HEK293 (cell line): ENCODE results near the gene EVC.

Source experiments
- CTCF ChIA-PET: fragments of 350-600 bp; formaldehyde crosslinking; extraction: SDS; loops from one replicate; lab custom pipeline; 2021; ENCODE audit warnings: antibody characterized with exemption; lab: Yijun Ruan, JAX
- POLR2A ChIA-PET: fragments of 300-600 bp; formaldehyde crosslinking; extraction: SDS; loops from one replicate; lab custom pipeline; 2020; ENCODE audit warnings: antibody characterized with exemption, inconsistent platforms; lab: Yijun Ruan, JAX
- H3K27ac ChIP-seq: fragments of 200-500 bp; sonication (Bioruptor generic); 2 replicates; pipeline ENCODE4 v1.5.1; 2014; ENCODE audit warnings: low read depth, low read length, control low read depth, inconsistent platforms; ENCODE audit errors: extremely low read depth
- H3K36me3 ChIP-seq, 2 experiments: fragments of 200-500 bp in 1 of 2; sonication (Bioruptor generic) in 1 of 2; 1 replicate in 1 of 2; 2 replicates in 1 of 2; pipeline ENCODE4 v1.5.1; 2014 to 2017; ENCODE audit warnings: inconsistent platforms in 2 of 2, low read length in 2 of 2; ENCODE audit not compliant: control insufficient read depth in 2 of 2, insufficient read depth in 1 of 2
- H3K4me1 ChIP-seq: fragments of 200-500 bp; sonication (Bioruptor generic); 2 replicates; pipeline ENCODE4 v1.5.1; 2014; ENCODE audit warnings: mild to moderate bottlenecking, low read length, inconsistent platforms; ENCODE audit not compliant: control insufficient read depth, insufficient read depth
- H3K4me3 ChIP-seq: 2 replicates; pipeline ENCODE4 v1.5.1; 2011; ENCODE audit warnings: low read depth, mild to moderate bottlenecking, control low read depth, low read length, moderate library complexity
- H3K9me3 ChIP-seq: fragments of 200-500 bp; sonication (Bioruptor generic); 2 replicates; pipeline ENCODE4 v1.5.1; 2014; ENCODE audit warnings: low read depth, low read length, inconsistent platforms; ENCODE audit not compliant: control insufficient read depth, insufficient read depth
- FEZF1 ChIP-seq: fragments of 450-650 bp; formaldehyde crosslinking; IDR thresholded peaks from 2 replicates; pipeline ENCODE4 v1.5.1; 2016; ENCODE audit warnings: missing biosample characterization, missing genetic modification characterization
- GFI1B ChIP-seq: fragments of 450-650 bp; formaldehyde crosslinking; IDR thresholded peaks from 2 replicates; pipeline ENCODE4 v1.5.1; 2016; ENCODE audit warnings: missing biosample characterization, missing genetic modification characterization
- PRDM1 ChIP-seq: fragments of 450-650 bp; formaldehyde crosslinking; IDR thresholded peaks from 2 replicates; pipeline ENCODE4; 2016; ENCODE audit warnings: missing biosample characterization, missing genetic modification characterization
- REPIN1 ChIP-seq: fragments of 450-650 bp; formaldehyde crosslinking; IDR thresholded peaks from 2 replicates; pipeline ENCODE4 v1.5.1; 2017; ENCODE audit warnings: missing biosample characterization, missing genetic modification characterization, low read depth
- SP3 ChIP-seq: fragments of 450-650 bp; formaldehyde crosslinking; IDR thresholded peaks from 2 replicates; pipeline ENCODE4 v1.5.1; 2016; ENCODE audit warnings: missing biosample characterization, missing genetic modification characterization
- SP7 ChIP-seq: fragments of 450-650 bp; formaldehyde crosslinking; IDR thresholded peaks from 2 replicates; pipeline ENCODE4 v1.5.1; 2016; ENCODE audit warnings: missing biosample characterization, missing genetic modification characterization
- ZFHX2 ChIP-seq: fragments of 450-650 bp; formaldehyde crosslinking; conservative IDR thresholded peaks from 2 replicates; pipeline ENCODE4 v1.5.1; 2016; ENCODE audit warnings: missing biosample characterization, missing genetic modification characterization
- ZNF114 ChIP-seq: fragments of 450-650 bp; formaldehyde crosslinking; IDR thresholded peaks from 2 replicates; pipeline ENCODE4 v1.5.0; 2017; ENCODE audit warnings: missing biosample characterization, missing genetic modification characterization
- ZNF132 ChIP-seq: fragments of 450-650 bp; formaldehyde crosslinking; IDR thresholded peaks from 2 replicates; pipeline ENCODE4 v1.5.1; 2017; ENCODE audit warnings: missing biosample characterization, missing genetic modification characterization, borderline replicate concordance
- ZNF175 ChIP-seq: fragments of 450-650 bp; formaldehyde crosslinking; IDR thresholded peaks from 2 replicates; pipeline ENCODE4 v1.5.1; 2016; ENCODE audit warnings: missing biosample characterization, missing genetic modification characterization
- ZNF274 ChIP-seq, 2 experiments: fragments of 200-500 bp in 1 of 2; fragments of 450-650 bp in 1 of 2; sonication (Bioruptor generic) in 1 of 2; formaldehyde crosslinking in 1 of 2; IDR thresholded peaks; 2 replicates each; pipeline versions ENCODE4 v1.5.1 to v1.6.1; 2014 to 2016; ENCODE audit warnings: borderline replicate concordance in 1 of 2, inconsistent platforms in 1 of 2, low read length in 1 of 2, missing biosample characterization in 1 of 2, missing genetic modification characterization in 1 of 2
- ZNF341 ChIP-seq: fragments of 450-650 bp; formaldehyde crosslinking; IDR thresholded peaks from 2 replicates; pipeline ENCODE4; 2016; ENCODE audit warnings: low read depth, missing biosample characterization, missing genetic modification characterization
- ZNF555 ChIP-seq: fragments of 450-650 bp; formaldehyde crosslinking; conservative IDR thresholded peaks from 2 replicates; pipeline ENCODE4 v1.5.1; 2017; ENCODE audit warnings: missing biosample characterization, mild to moderate bottlenecking, missing genetic modification characterization, inconsistent platforms
- ZNF654 ChIP-seq: fragments of 450-650 bp; formaldehyde crosslinking; IDR thresholded peaks from 2 replicates; pipeline ENCODE4 v1.5.1; 2016; ENCODE audit warnings: low read depth, missing biosample characterization, missing genetic modification characterization
- ZNF658 ChIP-seq: fragments of 450-650 bp; formaldehyde crosslinking; IDR thresholded peaks from 2 replicates; pipeline ENCODE4; 2016; ENCODE audit warnings: missing biosample characterization, missing genetic modification characterization
- ZNF747 ChIP-seq: fragments of 450-650 bp; formaldehyde crosslinking; IDR thresholded peaks from 2 replicates; pipeline ENCODE4 v1.5.1; 2016; ENCODE audit warnings: missing biosample characterization, missing genetic modification characterization
- TF ChIP-seq, protein P1 (sequence below): fragments of 450-650 bp; formaldehyde crosslinking; IDR thresholded peaks from 2 replicates; pipeline ENCODE4 v1.5.1; 2016; ENCODE audit warnings: missing biosample characterization, missing genetic modification characterization
- TF ChIP-seq, protein P2 (sequence below): fragments of 450-650 bp; formaldehyde crosslinking; IDR thresholded peaks from 2 replicates; pipeline ENCODE4 v1.5.1; 2016; ENCODE audit warnings: missing biosample characterization, missing genetic modification characterization
- TF ChIP-seq, protein P3 (sequence below): fragments of 450-650 bp; formaldehyde crosslinking; IDR thresholded peaks from 2 replicates; pipeline ENCODE4 v1.5.1; 2016; ENCODE audit warnings: missing biosample characterization, missing genetic modification characterization

EVC gene

DNA sequence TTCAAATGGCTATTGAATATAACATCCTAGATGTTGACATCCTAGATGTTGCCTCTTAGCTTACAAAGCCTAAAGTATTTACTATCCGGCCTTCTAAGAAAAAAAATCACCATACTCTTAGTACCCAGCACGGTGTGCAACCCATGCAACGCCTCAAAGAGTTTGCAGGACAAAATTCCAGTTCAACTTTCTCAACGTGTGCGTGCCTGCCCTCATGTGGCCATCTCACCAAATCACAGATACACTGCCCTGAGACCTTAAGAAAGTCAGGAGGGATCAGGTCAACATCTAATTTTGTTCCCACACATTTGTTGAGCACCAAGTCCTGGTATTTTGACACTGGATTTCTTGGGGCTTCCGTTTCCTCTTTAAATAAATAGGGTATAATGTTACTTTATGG is 113.6 kb downstream of the EVC start:
- POLR2A ChIA-PET, result no interaction called here
- no peaks in the 10 kb centered on the region for H3K4me1 ChIP-seq
- TF ChIP-seq ZNF555 (tag by site-specific recombination) (no peak), ZNF341 (tag by site-specific recombination) (no peak), GFI1B (tag by site-specific recombination) (no peak), ZNF654 (tag by site-specific recombination) (peak; percentile 17), ZNF132 (tag by site-specific recombination) (no peak)
- H3K4me3 ChIP-seq, result no peak overlapping the region
- H3K9me3 ChIP-seq, result no peaks in the 10 kb centered on the region
- H3K27ac ChIP-seq, result no peak overlapping the region
- peaks cover 0 to 63% of the 10 kb centered on the region in 2 experiments; a peak in 1 of 3 replicates for H3K36me3 ChIP-seq
- CTCF ChIA-PET, result interaction anchor here (0.8 to 1.1 kb wide), 2 partner anchors 23 to 174 kb away, joined by 3 to 5 read pairs; no protein-coding TSS in a partner anchor

DNA sequence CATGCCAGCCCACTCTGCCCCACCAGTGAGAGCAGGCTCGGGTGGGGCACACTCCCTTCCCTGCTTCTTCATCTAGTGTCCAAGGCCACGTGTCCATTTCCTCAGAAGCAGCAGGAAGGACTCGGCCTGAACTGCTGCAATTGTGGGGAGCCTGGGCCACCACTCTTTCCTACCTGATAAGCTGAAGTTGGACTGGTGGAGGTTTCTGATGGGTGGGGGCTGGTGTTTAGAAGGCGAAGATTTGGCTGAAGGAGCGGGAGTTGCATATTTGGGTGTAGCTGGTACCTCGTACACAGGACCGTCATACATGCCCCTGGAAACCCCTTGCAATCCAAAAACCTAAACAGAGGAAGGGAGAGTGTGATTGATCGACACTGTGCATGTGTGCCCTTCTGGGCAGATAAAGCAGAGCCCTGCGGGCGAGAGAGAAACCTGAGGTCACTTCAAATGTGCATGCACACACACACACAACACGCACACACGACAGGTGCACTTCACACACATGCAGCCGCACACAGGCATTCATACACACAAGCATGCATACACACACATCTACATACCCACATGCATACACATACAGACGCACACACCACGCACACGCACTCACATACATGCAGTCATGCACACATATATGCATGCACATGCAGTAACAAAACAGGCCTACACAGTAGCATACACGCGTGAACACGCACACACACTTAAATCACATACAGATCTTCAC is 114.5 kb downstream of the EVC start:
- ChIA-PET CTCF (interaction anchor here (0.6 to 0.7 kb wide), 2 partner anchors 15 to 23 kb away, joined by 3 read pairs; no protein-coding TSS in a partner anchor), POLR2A (no interaction called here)
- TF ChIP-seq ZNF658 (tag by site-specific recombination), result no peak
- no peak for TF ChIP-seq PRDM1
- TF ChIP-seq, protein P1, sequence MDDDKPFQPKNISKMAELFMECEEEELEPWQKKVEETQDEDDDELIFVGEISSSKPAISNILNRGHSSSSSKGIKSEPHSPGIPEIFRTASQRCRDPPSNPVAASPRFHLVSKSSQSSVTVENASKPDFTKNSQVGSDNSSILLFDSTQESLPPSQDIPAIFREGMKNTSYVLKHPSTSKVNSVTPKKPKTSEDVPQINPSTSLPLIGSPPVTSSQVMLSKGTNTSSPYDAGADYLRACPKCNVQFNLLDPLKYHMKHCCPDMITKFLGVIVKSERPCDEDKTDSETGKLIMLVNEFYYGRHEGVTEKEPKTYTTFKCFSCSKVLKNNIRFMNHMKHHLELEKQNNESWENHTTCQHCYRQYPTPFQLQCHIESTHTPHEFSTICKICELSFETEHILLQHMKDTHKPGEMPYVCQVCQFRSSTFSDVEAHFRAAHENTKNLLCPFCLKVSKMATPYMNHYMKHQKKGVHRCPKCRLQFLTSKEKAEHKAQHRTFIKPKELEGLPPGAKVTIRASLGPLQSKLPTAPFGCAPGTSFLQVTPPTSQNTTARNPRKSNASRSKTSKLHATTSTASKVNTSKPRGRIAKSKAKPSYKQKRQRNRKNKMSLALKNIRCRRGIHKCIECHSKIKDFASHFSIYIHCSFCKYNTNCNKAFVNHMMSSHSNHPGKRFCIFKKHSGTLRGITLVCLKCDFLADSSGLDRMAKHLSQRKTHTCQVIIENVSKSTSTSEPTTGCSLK (tag by site-specific recombination), result no peak
- TF ChIP-seq, protein P2, sequence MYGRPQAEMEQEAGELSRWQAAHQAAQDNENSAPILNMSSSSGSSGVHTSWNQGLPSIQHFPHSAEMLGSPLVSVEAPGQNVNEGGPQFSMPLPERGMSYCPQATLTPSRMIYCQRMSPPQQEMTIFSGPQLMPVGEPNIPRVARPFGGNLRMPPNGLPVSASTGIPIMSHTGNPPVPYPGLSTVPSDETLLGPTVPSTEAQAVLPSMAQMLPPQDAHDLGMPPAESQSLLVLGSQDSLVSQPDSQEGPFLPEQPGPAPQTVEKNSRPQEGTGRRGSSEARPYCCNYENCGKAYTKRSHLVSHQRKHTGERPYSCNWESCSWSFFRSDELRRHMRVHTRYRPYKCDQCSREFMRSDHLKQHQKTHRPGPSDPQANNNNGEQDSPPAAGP (tag by site-specific recombination), result no peak
- no peak for TF ChIP-seq FEZF1 (tag by site-specific recombination)
- no peak for TF ChIP-seq SP7 (tag by site-specific recombination)
- TF ChIP-seq SP3 (tag by site-specific recombination), result no peak
- Histone ChIP-seq H3K4me3 (no peak overlapping the region), H3K27ac (no peak overlapping the region), H3K4me1 (no peaks in the 10 kb centered on the region), H3K9me3 (no peaks in the 10 kb centered on the region), H3K36me3 (peaks cover 0 to 55% of the 10 kb centered on the region in 2 experiments; a peak in 1 of 3 replicates)

DNA sequence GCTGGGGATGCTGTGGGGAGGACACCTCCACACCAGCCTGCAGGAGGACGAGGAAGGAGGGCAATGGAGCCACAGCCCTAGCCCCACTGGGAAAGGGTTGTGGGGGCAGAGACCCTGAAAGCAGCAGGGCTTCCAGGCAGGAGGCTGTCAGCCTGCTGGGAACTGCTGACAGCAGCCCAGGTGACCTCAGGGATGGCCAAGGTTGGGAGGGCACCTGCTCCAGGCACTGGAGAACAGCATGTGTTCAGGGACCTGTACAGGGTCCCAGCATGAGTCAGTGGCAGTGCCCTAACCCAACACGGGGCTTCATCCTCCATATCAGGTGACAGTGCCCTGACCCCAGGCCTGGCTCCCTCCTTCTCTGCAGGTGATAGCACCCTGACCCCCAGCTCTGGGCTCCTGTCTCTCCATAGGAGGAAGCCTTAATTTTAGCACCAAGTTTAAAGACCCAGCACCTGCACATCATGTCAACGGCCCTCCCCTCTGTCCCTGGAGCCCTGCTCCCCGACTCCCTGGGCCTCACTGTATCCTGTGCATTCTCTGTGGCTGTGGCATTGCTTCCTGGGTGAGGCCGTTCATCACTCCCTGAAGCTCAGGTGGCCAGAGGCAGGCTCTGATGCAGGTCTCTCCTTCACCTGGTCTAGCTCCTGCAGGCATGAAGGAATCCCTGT is 115.6 kb downstream of the EVC start:
- ChIA-PET CTCF (no interaction called here), POLR2A (no interaction called here)
- H3K4me3 ChIP-seq, result no peak overlapping the region
- H3K27ac ChIP-seq, result no peak overlapping the region
- peaks cover 0 to 47% of the 10 kb centered on the region in 2 experiments; a peak in 1 of 3 replicates for H3K36me3 ChIP-seq
- H3K4me1 ChIP-seq, result no peaks in the 10 kb centered on the region
- H3K9me3 ChIP-seq, result no peaks in the 10 kb centered on the region
- TF ChIP-seq ZNF747 (tag by site-specific recombination) (no peak), ZNF274 (IDR thresholded peaks at IDR 0.05; ENCODE audit: low read length) (no peak), ZNF274 (tag by site-specific recombination; IDR thresholded peaks at IDR 0.05; ENCODE audit: borderline replicate concordance) (no peak), ZFHX2 (no peak), REPIN1 (tag by site-specific recombination) (no peak), ZNF175 (tag by site-specific recombination) (no peak), ZNF132 (tag by site-specific recombination) (no peak), ZNF114 (no peak)
- TF ChIP-seq, protein P2 (tag by site-specific recombination), result no peak
- TF ChIP-seq, protein P3, sequence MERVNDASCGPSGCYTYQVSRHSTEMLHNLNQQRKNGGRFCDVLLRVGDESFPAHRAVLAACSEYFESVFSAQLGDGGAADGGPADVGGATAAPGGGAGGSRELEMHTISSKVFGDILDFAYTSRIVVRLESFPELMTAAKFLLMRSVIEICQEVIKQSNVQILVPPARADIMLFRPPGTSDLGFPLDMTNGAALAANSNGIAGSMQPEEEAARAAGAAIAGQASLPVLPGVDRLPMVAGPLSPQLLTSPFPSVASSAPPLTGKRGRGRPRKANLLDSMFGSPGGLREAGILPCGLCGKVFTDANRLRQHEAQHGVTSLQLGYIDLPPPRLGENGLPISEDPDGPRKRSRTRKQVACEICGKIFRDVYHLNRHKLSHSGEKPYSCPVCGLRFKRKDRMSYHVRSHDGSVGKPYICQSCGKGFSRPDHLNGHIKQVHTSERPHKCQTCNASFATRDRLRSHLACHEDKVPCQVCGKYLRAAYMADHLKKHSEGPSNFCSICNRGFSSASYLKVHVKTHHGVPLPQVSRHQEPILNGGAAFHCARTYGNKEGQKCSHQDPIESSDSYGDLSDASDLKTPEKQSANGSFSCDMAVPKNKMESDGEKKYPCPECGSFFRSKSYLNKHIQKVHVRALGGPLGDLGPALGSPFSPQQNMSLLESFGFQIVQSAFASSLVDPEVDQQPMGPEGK (tag by site-specific recombination), result no peak
